Pancreas (tissue), 10 donors: ENCODE measurements around the gene KIF5A. TPM values are rescaled to one million over a fixed set of nuclear protein-coding genes. Genes with fewer than 3 reads are reported as not detected.

Source experiments
- ATAC-seq, 4 donors: fragments of 200-7000 bp; cut with Tn5 transposase; one replicate each; pipeline versions ENCODE4 v1.8.0 to v1.9.1; 2020; ENCODE audit warnings: mild to moderate bottlenecking in 4 of 4, moderate library complexity in 4 of 4
- DNase-seq, 6 donors: peaks; one replicate each; pipeline ENCODE4 v3.0.0-alpha.2; 2020
- FAIRE-seq: peaks from 2 replicates; lab custom pipeline; 2012; peaks lifted over from hg19 to GRCh38; lab: Jason Lieb, UNC
- H3K27ac ChIP-seq, 4 donors: fragments of 200-600 bp; sonication (generic); 1 replicate in 3 of 4; 2 replicates in 1 of 4; pipeline versions ENCODE4 v1.5.0 to v1.8.0; 2020
- H3K27me3 ChIP-seq, 4 donors: fragments of 200-600 bp; one replicate each; pipeline ENCODE4 v1.8.0; 2021
- H3K36me3 ChIP-seq, 3 donors: fragments of 200-600 bp; sonication (generic) in 1 of 3; one replicate each; pipeline versions ENCODE4 v1.5.0 to v1.8.0; 2020 to 2021
- H3K4me1 ChIP-seq, 3 donors: fragments of 200-600 bp; one replicate each; pipeline ENCODE4 v1.8.0; 2021
- H3K4me3 ChIP-seq, 4 donors: fragments of 200-600 bp; sonication (generic) in 2 of 4; one replicate each; pipeline versions ENCODE4 v1.5.0 to v1.8.0; 2020 to 2021
- H3K9me3 ChIP-seq, 4 donors: fragments of 200-600 bp; one replicate each; pipeline ENCODE4 v1.8.0; 2021
- CTCF ChIP-seq, 4 donors: fragments of 200-600 bp; sonication (generic) in 3 of 4; IDR thresholded peaks; one replicate each; pipeline versions ENCODE4 v1.5.0 to v1.8.0; 2021; ENCODE audit warnings: antibody characterized with exemption in 4 of 4
- WGBS, 2 donors: extraction: QIAGEN DNeasy Blood & Tissue Kit; methylation state at CpG; one replicate each; pipeline ENCODE4 v1.1.7; 2013; 5-methylcytosine and 5-hydroxymethylcytosine counted together
- intact Hi-C, 3 donors: fragments of 100-400 bp; cut with DNase I; formaldehyde crosslinking; loops; one replicate each; pipeline versions ENCODE4 v1.11.1 to v1.14.2; 2022
- polyA plus RNA-seq, 2 donors: library from polyadenylated mRNA; stranded (reverse); fragments of 200-250 nt; gene quantifications; one replicate each; pipeline ENCODE4 v1.2.3, GENCODE V29; 2013
- total RNA-seq, 6 donors: library from RNA; stranded (reverse); fragmentation: NEBNext Ultra II Directional in 4 of 6; extraction: Animal tissue kit (Norgen Biotek cat#: 25700) in 4 of 6; gene quantifications; one replicate each; pipeline versions ENCODE4 v1.2.1 to v1.2.4, GENCODE V29; 2021 to 2023
- donor health status: healthy with polysubstance abuse.
- donor health status: DM: no; HTN: no; CAD: no; lungs with moderate emphysema.
- donor health status: DM: no; HTN: no; CAD: no.
- donor health status: control.
- donor health status: control.
- donor health status: Bipolar disorder and iron deficiency.
- donor health status: DM: yes; HTN: yes; CAD: no.
- donor health status: DM: no; HTN: no; CAD: no.
- donor health status: DM: no; HTN: no; CAD: no.
- donor health status: DM: yes; HTN: yes; CAD: no.

KIF5A gene
- total and polyA plus RNA-seq, 8 donors = 0.25 to 2.9 (median 0.68) TPM

GRCh38 chr12:57625261-57626032 is 75.6 kb downstream of the KIF5A start:
- Histone ChIP-seq H3K4me1 (peaks cover 0 to 3% (median 0%) of the 10 kb centered on the region in 3 donors), H3K4me3 (no peak overlapping the region), H3K27me3 (peaks cover 0 to 29% (median 5%) of the 10 kb centered on the region in 4 donors), H3K36me3 (no peaks in the 10 kb centered on the region), H3K27ac (no peak overlapping the region), H3K9me3 (no peaks in the 10 kb centered on the region)
- TF ChIP-seq CTCF (IDR thresholded peaks at IDR 0.05) = no peak
- intact Hi-C loops = loop anchor here (2.0 to 10.0 kb wide), 3 partner anchors 43 to 51 kb away; no protein-coding TSS in a partner anchor
- FAIRE-seq (no peak), ATAC-seq (no peak), DNase-seq (no peak)
- 55 to 64% methylated on average over 12 of the region's 12 CpGs for WGBS, 2 donors

DNA sequence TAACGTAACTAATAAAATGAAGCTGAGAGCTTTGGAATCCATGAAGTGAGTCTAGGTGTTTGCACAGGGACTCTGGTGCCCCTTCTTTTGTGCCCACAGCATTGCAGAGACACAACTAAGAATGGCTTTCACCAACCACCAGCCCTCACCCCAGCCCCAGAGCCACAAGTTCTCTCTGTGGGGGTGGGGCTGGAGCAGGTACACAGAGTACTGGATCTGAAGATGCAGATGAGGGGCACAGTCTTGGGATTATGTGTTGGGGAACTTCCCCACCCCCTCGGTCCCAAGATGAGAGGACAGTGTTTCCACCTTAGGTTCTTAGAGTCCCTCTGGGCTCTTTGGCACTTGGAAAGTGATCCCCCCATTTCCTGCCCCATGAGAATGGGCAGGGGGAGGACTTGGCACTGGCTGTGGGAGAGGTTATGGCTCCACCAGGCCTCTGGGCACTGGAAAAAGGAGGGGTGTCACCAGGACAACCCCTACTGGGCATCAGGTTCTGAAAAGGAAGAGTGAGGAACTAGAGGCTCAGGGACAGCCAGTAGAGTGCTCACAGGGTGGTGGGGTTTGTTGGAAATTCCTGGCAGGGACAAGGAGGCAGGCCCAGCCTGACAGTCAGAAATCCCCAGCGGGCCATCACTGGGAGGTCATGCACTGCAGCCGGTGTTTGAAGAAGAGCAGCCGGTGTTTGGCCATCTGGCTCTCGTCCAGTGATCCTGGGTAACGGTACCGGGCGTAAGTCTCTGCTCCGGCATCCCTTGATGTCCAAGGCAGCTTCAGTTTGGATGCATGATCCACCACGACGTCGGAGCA is 76.5 kb downstream of the KIF5A start:
- intact Hi-C loops = loop anchor here in 2 of 3 donors (5.0 to 10.0 kb wide), 2 partner anchors 44 to 52 kb away; no protein-coding TSS in a partner anchor
- Histone ChIP-seq H3K27ac (no peak overlapping the region), H3K4me3 (no peak overlapping the region), H3K27me3 (peaks cover 0 to 24% (median 3%) of the 10 kb centered on the region in 4 donors), H3K4me1 (peaks cover 0 to 2% (median 0%) of the 10 kb centered on the region in 3 donors), H3K36me3 (no peaks in the 10 kb centered on the region), H3K9me3 (no peaks in the 10 kb centered on the region)
- WGBS, 2 donors = 27 to 29% methylated on average over 13 of the region's 13 CpGs
- TF ChIP-seq CTCF (IDR thresholded peaks at IDR 0.05) = no peak
- ATAC-seq (no peak), FAIRE-seq (no peak), DNase-seq (no peak)

DNA sequence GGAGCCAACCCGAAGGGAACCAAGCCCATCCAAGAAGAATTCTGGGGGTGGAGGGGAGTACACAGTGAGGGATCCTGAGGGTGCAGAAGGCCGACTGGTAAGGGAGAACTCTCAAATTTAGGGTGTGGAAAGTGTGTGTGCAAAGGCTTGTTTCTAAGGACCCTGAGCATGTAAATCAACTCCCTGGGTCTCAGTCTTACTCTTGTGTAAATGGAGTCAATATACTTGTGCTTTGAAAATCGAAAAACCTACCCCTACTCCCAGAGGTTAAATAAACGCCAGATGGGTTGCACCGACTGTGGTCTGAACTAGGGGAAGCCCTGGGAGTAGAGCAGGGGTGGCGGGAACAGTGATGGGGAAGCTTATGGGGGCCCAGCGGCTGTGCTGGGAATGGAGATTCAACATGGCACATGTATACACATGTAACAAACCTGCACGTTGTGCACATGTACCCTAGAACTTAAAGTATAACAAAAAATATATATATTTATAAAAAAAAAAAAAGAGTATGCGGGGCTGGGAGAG is 77.1 kb downstream of the KIF5A start:
- Histone ChIP-seq H3K4me3 (no peak overlapping the region), H3K4me1 (peaks cover 0 to 2% (median 2%) of the 10 kb centered on the region in 3 donors), H3K27me3 (peaks cover 0 to 27% (median 3%) of the 10 kb centered on the region in 4 donors), H3K9me3 (no peaks in the 10 kb centered on the region), H3K27ac (no peak overlapping the region), H3K36me3 (no peaks in the 10 kb centered on the region)
- ATAC-seq (no peak), DNase-seq (no peak), FAIRE-seq (no peak)
- 21 to 22% methylated on average over 9 of the region's 9 CpGs for WGBS, 2 donors
- no peak for TF ChIP-seq CTCF (IDR thresholded peaks at IDR 0.05)
- intact Hi-C loops = loop anchor here in 2 of 3 donors (5.0 to 10.0 kb wide), 2 partner anchors 45 to 52 kb away; no protein-coding TSS in a partner anchor

- TF ChIP-seq CTCF (IDR thresholded peaks at IDR 0.05) = no peak
- Histone ChIP-seq H3K9me3 (no peaks in the 10 kb centered on the region), H3K4me1 (peaks cover 0 to 6% (median 5%) of the 10 kb centered on the region in 3 donors), H3K4me3 (peak overlapping the region in 1 of 4 donors; percentile 17), H3K27me3 (peaks cover 0 to 29% (median 3%) of the 10 kb centered on the region in 4 donors), H3K27ac (no peak overlapping the region), H3K36me3 (no peaks in the 10 kb centered on the region)
- WGBS, 2 donors = 15 to 19% methylated on average over 55 to 67 of the region's 67 CpGs
- DNase-seq = peak in 3 of 6 donors; percentile 22 to 69 (median 42)
- peak in 3 of 4 donors; percentile 17 to 57 (median 48) for ATAC-seq
- no peak for FAIRE-seq
- intact Hi-C loops = loop anchor here in 2 of 3 donors (5.0 to 10.0 kb wide), 2 partner anchors 45 to 53 kb away; no protein-coding TSS in a partner anchor
Measured at GRCh38 chr12:57627501-57628279, 77.8 kb downstream of the KIF5A start.
